ENCODE data around the gene FBXL13.

DNA sequence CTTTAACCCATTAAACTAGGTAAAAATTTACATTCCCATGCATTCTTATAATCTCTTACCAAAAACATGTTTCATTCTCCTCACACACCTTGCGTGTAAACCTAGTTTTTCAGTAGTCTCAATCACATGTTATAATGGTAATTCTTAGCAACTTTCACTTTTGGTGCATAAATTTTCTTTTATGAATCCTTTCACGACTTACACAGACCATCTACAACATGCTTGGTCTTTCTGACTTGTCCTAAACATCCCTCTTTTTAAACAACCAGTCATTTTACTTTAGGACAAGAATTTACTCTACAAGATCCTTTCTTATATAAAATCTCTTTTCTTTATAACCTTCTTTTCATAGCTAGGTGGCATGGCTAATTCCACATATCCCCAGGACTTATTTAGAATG is 25.8 kb downstream of the FBXL13 start:
- no peak for TF ChIP-seq RAD21 (IDR thresholded peaks at IDR 0.05; ENCODE audit: low read depth)
- TF ChIP-seq, protein P1, sequence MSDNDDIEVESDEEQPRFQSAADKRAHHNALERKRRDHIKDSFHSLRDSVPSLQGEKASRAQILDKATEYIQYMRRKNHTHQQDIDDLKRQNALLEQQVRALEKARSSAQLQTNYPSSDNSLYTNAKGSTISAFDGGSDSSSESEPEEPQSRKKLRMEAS (IDR thresholded peaks at IDR 0.05), result no peak
- TF ChIP-seq TAF1 (IDR thresholded peaks at IDR 0.05; ENCODE audit: low read depth), result no peak
- TF ChIP-seq EP300 (IDR thresholded peaks at IDR 0.05; ENCODE audit: borderline replicate concordance), result no peak
- TF ChIP-seq ZBTB7A (IDR thresholded peaks at IDR 0.05; ENCODE audit: low read depth), result no peak
- TF ChIP-seq CEBPB (IDR thresholded peaks at IDR 0.05), result no peak
- TF ChIP-seq TCF12 (IDR thresholded peaks at IDR 0.05; ENCODE audit: low read depth), result no peak
- TF ChIP-seq EGR1 (IDR thresholded peaks at IDR 0.05), result no peak
- TF ChIP-seq, protein P2, sequence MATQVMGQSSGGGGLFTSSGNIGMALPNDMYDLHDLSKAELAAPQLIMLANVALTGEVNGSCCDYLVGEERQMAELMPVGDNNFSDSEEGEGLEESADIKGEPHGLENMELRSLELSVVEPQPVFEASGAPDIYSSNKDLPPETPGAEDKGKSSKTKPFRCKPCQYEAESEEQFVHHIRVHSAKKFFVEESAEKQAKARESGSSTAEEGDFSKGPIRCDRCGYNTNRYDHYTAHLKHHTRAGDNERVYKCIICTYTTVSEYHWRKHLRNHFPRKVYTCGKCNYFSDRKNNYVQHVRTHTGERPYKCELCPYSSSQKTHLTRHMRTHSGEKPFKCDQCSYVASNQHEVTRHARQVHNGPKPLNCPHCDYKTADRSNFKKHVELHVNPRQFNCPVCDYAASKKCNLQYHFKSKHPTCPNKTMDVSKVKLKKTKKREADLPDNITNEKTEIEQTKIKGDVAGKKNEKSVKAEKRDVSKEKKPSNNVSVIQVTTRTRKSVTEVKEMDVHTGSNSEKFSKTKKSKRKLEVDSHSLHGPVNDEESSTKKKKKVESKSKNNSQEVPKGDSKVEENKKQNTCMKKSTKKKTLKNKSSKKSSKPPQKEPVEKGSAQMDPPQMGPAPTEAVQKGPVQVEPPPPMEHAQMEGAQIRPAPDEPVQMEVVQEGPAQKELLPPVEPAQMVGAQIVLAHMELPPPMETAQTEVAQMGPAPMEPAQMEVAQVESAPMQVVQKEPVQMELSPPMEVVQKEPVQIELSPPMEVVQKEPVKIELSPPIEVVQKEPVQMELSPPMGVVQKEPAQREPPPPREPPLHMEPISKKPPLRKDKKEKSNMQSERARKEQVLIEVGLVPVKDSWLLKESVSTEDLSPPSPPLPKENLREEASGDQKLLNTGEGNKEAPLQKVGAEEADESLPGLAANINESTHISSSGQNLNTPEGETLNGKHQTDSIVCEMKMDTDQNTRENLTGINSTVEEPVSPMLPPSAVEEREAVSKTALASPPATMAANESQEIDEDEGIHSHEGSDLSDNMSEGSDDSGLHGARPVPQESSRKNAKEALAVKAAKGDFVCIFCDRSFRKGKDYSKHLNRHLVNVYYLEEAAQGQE (IDR thresholded peaks at IDR 0.05; ENCODE audit: low read depth), result no peak
- TF ChIP-seq FOXM1 (IDR thresholded peaks at IDR 0.05; ENCODE audit: borderline replicate concordance, low read depth), result no peak

Data from Ishikawa (cell line).